HepG2 (cell line): ENCODE data around the gene FOCAD. TPM values are rescaled to one million over a fixed set of nuclear protein-coding genes. Genes with fewer than 3 reads are reported as not detected.

Source experiments
- ASH2L ChIP-seq: fragments of 300-600, 200-600 bp; sonication (generic); IDR thresholded peaks from 2 replicates; pipeline ENCODE4 v1.7.0; 2017; ENCODE audit warnings: low read depth, mild to moderate bottlenecking, moderate library complexity, mixed read lengths, low read length; ENCODE audit not compliant: insufficient read length
- ATAD3A ChIP-seq: sonication (generic); formaldehyde crosslinking; IDR thresholded peaks from 2 replicates; pipeline ENCODE4 v1.4.0; 2020; ENCODE audit warnings: missing genetic modification reagents
- CBX2 ChIP-seq, 2 experiments: fragments of 200-600 bp in 1 of 2; sonication (generic); formaldehyde crosslinking in 1 of 2; IDR thresholded peaks; 2 replicates each; pipeline versions ENCODE4 v1.7.0 to v1.8.1; 2018 to 2022; ENCODE audit warnings: low read depth in 2 of 2, low read length in 1 of 2, mild to moderate bottlenecking in 1 of 2, missing genetic modification reagents in 1 of 2
- EED ChIP-seq: sonication (generic); formaldehyde crosslinking; IDR thresholded peaks from 2 replicates; pipeline ENCODE4 v1.5.0; 2020; ENCODE audit warnings: mild to moderate bottlenecking, missing genetic modification reagents
- EZH2 ChIP-seq: conservative IDR thresholded peaks from 2 replicates; pipeline ENCODE4 v1.6.1; 2012; ENCODE audit warnings: mild to moderate bottlenecking, low read depth, low read length, moderate library complexity
- MTF1 ChIP-seq: sonication (generic); formaldehyde crosslinking; IDR thresholded peaks from 2 replicates; pipeline ENCODE4 v1.5.0; 2020; ENCODE audit warnings: missing genetic modification reagents
- PAWR ChIP-seq: sonication (generic); formaldehyde crosslinking; IDR thresholded peaks from 2 replicates; pipeline ENCODE4 v1.4.0; 2020; ENCODE audit warnings: missing genetic modification reagents, mild to moderate bottlenecking, borderline replicate concordance
- RBM39 ChIP-seq: fragments of 200-400 bp; formaldehyde crosslinking; IDR thresholded peaks from one replicate; pipeline ENCODE4 v1.6.1; 2018; ENCODE audit warnings: antibody characterized with exemption, mild to moderate bottlenecking, low read depth, low read length; ENCODE audit not compliant: poor library complexity, severe bottlenecking
- ZFP36L1 ChIP-seq: sonication (generic); formaldehyde crosslinking; IDR thresholded peaks from 2 replicates; pipeline ENCODE4 v1.8.0; 2022; ENCODE audit warnings: mild to moderate bottlenecking, missing genetic modification reagents, moderate library complexity
- ZFYVE20 ChIP-seq: sonication (generic); formaldehyde crosslinking; IDR thresholded peaks from 2 replicates; pipeline ENCODE4 v1.8.0; 2023; ENCODE audit warnings: low read depth, mild to moderate bottlenecking, moderate library complexity, missing genetic modification reagents, borderline replicate concordance
- ZNF644 ChIP-seq: IDR thresholded peaks from 2 replicates; pipeline ENCODE4 v1.6.1; 2016; ENCODE audit warnings: low read depth
- polyA plus RNA-seq, 8 experiments: library from polyadenylated mRNA; depleted of rRNA in 3 of 8; stranded (reverse) in 7 of 8; unstranded in 1 of 8; fragments of >200 nt; fragmentation: Illumina TruSeq in 4 of 8; extraction: Trizol in 4 of 8; gene quantifications; 2 replicates each; pipeline versions ENCODE4 v1.2.1 to v1.2.3, GENCODE V29; 2011 to 2016; ENCODE audit warnings: low read depth in 4 of 8, missing spikeins in 1 of 8, mixed read lengths in 1 of 8; ENCODE audit not compliant: insufficient read depth in 1 of 8
- total RNA-seq, 5 experiments: library from RNA; depleted of rRNA; stranded (reverse); fragments of >200 nt; fragmentation: Illumina TruSeq; extraction: Trizol; gene quantifications; 2 replicates each; pipeline ENCODE4 v1.2.3, GENCODE V29; 2016; ENCODE audit warnings: low read depth in 1 of 5
- TF ChIP-seq, protein P1 (sequence below): sonication (generic); formaldehyde crosslinking; IDR thresholded peaks from 2 replicates; pipeline ENCODE4 v1.5.0; 2020; ENCODE audit warnings: missing genetic modification reagents, mild to moderate bottlenecking, borderline replicate concordance
- TF ChIP-seq, protein P2 (sequence below): sonication (generic); formaldehyde crosslinking; IDR thresholded peaks from 2 replicates; pipeline ENCODE4 v1.5.0; 2020; ENCODE audit warnings: mild to moderate bottlenecking, missing genetic modification reagents
- TF ChIP-seq, protein P3 (sequence below): sonication (generic); formaldehyde crosslinking; IDR thresholded peaks from 2 replicates; pipeline ENCODE4 v1.5.0; 2020; ENCODE audit warnings: mild to moderate bottlenecking, missing genetic modification reagents
- TF ChIP-seq, protein P4 (sequence below): sonication (generic); formaldehyde crosslinking; IDR thresholded peaks from one replicate; pipeline ENCODE4 v1.5.1; 2020; ENCODE audit warnings: mild to moderate bottlenecking, missing genetic modification reagents; ENCODE audit errors: not compliant biosample characterization

The FOCAD gene
- total and polyA plus RNA-seq, 2 of the 13 experiments (the other 11 are each of a cell fraction or from before 2014, with no cell fraction given), result 18.0 to 31.1 TPM

DNA sequence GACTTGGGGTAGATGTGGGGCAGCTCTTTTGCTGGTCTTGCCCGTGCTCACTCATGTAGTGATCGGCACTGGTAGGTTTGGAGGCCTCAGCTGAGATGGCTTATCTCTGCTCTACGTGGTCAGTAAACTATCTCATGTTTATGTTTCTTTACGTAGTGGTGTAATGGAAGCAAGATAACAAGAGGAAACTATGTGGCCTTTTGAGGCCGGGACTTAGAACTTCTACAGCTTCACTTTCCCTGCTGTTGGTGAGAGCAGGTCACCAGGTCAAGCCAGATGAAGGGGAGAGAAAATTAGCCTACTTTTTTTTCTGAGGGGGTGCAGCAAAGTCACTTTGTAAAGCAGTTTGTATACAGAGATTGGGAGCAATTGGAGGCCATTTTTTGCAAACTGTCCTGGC, 8.5 kb downstream of the FOCAD start (continued):
- no peak for TF ChIP-seq EZH2
- TF ChIP-seq, protein P1, sequence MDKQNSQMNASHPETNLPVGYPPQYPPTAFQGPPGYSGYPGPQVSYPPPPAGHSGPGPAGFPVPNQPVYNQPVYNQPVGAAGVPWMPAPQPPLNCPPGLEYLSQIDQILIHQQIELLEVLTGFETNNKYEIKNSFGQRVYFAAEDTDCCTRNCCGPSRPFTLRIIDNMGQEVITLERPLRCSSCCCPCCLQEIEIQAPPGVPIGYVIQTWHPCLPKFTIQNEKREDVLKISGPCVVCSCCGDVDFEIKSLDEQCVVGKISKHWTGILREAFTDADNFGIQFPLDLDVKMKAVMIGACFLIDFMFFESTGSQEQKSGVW (CRISPR knock-in tag), result no peak
- TF ChIP-seq EED (CRISPR knock-in tag), result no peak
- no peak for TF ChIP-seq RBM39
- no peak for TF ChIP-seq ZFP36L1 (CRISPR knock-in tag)
- TF ChIP-seq ASH2L, result peak; percentile 70
- TF ChIP-seq, protein P2, sequence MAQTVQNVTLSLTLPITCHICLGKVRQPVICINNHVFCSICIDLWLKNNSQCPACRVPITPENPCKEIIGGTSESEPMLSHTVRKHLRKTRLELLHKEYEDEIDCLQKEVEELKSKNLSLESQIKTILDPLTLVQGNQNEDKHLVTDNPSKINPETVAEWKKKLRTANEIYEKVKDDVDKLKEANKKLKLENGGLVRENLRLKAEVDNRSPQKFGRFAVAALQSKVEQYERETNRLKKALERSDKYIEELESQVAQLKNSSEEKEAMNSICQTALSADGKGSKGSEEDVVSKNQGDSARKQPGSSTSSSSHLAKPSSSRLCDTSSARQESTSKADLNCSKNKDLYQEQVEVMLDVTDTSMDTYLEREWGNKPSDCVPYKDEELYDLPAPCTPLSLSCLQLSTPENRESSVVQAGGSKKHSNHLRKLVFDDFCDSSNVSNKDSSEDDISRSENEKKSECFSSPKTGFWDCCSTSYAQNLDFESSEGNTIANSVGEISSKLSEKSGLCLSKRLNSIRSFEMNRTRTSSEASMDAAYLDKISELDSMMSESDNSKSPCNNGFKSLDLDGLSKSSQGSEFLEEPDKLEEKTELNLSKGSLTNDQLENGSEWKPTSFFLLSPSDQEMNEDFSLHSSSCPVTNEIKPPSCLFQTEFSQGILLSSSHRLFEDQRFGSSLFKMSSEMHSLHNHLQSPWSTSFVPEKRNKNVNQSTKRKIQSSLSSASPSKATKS (CRISPR knock-in tag), result no peak
- TF ChIP-seq PAWR (CRISPR knock-in tag), result no peak
- peak; percentile 71; the same call in 1 of the 2 replicates for TF ChIP-seq ZNF644
- TF ChIP-seq CBX2 (IDR thresholded peaks at IDR 0.05; ENCODE audit: low read depth, low read length), result no peak
- TF ChIP-seq CBX2 (CRISPR knock-in tag; IDR thresholded peaks at IDR 0.05; ENCODE audit: low read depth), result no peak
- no peak for TF ChIP-seq ZFYVE20
- no peak for TF ChIP-seq ATAD3A
- TF ChIP-seq, protein P3, sequence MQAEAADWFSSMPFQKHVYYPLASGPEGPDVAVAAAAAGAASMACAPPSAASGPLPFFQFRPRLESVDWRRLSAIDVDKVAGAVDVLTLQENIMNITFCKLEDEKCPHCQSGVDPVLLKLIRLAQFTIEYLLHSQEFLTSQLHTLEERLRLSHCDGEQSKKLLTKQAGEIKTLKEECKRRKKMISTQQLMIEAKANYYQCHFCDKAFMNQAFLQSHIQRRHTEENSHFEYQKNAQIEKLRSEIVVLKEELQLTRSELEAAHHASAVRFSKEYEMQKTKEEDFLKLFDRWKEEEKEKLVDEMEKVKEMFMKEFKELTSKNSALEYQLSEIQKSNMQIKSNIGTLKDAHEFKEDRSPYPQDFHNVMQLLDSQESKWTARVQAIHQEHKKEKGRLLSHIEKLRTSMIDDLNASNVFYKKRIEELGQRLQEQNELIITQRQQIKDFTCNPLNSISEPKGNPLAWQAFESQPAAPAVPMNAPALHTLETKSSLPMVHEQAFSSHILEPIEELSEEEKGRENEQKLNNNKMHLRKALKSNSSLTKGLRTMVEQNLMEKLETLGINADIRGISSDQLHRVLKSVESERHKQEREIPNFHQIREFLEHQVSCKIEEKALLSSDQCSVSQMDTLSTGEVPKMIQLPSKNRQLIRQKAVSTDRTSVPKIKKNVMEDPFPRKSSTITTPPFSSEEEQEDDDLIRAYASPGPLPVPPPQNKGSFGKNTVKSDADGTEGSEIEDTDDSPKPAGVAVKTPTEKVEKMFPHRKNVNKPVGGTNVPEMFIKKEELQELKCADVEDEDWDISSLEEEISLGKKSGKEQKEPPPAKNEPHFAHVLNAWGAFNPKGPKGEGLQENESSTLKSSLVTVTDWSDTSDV, result no peak
- TF ChIP-seq MTF1 (CRISPR knock-in tag), result no peak
- TF ChIP-seq, protein P4, sequence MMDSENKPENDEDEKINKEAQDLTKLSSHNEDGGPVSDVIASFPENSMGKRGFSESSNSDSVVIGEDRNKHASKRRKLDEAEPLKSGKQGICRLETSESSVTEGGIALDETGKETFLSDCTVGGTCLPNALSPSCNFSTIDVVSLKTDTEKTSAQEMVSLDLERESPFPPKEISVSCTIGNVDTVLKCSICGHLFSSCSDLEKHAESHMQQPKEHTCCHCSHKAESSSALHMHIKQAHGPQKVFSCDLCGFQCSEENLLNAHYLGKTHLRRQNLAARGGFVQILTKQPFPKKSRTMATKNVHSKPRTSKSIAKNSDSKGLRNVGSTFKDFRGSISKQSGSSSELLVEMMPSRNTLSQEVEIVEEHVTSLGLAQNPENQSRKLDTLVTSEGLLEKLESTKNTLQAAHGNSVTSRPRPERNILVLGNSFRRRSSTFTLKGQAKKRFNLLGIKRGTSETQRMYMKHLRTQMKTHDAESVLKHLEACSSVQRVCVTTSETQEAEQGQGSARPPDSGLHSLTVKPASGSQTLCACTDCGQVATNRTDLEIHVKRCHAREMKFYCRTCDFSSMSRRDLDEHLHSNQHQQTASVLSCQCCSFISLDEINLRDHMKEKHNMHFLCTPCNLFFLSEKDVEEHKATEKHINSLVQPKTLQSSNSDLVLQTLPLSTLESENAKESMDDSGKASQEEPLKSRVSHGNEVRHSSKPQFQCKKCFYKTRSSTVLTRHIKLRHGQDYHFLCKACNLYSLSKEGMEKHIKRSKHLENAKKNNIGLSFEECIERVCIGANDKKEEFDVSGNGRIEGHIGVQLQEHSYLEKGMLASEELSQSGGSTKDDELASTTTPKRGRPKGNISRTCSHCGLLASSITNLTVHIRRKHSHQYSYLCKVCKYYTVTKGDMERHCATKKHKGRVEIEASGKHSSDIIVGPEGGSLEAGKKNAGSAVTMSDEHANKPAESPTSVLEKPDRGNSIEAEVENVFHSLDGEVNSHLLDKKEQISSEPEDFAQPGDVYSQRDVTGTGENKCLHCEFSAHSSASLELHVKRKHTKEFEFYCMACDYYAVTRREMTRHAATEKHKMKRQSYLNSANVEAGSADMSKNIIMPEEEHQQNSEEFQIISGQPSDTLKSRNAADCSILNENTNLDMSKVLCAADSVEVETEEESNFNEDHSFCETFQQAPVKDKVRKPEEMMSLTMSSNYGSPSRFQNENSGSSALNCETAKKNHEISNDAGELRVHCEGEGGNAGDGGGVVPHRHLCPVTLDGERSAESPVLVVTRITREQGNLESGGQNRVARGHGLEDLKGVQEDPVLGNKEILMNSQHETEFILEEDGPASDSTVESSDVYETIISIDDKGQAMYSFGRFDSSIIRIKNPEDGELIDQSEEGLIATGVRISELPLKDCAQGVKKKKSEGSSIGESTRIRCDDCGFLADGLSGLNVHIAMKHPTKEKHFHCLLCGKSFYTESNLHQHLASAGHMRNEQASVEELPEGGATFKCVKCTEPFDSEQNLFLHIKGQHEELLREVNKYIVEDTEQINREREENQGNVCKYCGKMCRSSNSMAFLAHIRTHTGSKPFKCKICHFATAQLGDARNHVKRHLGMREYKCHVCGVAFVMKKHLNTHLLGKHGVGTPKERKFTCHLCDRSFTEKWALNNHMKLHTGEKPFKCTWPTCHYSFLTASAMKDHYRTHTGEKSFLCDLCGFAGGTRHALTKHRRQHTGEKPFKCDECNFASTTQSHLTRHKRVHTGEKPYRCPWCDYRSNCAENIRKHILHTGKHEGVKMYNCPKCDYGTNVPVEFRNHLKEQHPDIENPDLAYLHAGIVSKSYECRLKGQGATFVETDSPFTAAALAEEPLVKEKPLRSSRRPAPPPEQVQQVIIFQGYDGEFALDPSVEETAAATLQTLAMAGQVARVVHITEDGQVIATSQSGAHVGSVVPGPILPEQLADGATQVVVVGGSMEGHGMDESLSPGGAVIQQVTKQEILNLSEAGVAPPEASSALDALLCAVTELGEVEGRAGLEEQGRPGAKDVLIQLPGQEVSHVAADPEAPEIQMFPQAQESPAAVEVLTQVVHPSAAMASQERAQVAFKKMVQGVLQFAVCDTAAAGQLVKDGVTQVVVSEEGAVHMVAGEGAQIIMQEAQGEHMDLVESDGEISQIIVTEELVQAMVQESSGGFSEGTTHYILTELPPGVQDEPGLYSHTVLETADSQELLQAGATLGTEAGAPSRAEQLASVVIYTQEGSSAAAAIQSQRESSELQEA (CRISPR knock-in tag), result no peak
